GM20000 (cell line): ENCODE data around the gene PPP1R12B.
"Not testable (repeated sequence)": the region's sequence is repeated elsewhere in the genome, so short reads cannot be mapped to it uniquely, and the experiment has no call there.

Experiments used
- DNase-seq: peaks from one replicate; pipeline ENCODE4 v3.0.0; 2012; ENCODE audit warnings: low spot score
- CTCF ChIP-seq: IDR thresholded peaks from 2 replicates; pipeline ENCODE4 v1.5.1; 2012; ENCODE audit warnings: mild to moderate bottlenecking, control low read depth; ENCODE audit errors: extremely low read depth, missing control alignments

PPP1R12B gene

GRCh38 chr1:202521484-202521883 lies 173.0 kb downstream of the PPP1R12B start:
- DNase-seq: not testable (repeated sequence)

GRCh38 chr1:202521886-202522285 lies 173.4 kb downstream of the PPP1R12B start:
- TF ChIP-seq CTCF: no peak
- DNase-seq: no peak

- not testable (repeated sequence) for DNase-seq
Observed at GRCh38 chr1:202526056-202526455, 177.6 kb downstream of the PPP1R12B start.

- DNase-seq: not testable (repeated sequence)
Observed at GRCh38 chr1:202528096-202528722, 179.7 kb downstream of the PPP1R12B start.

- DNase-seq: not testable (repeated sequence)
Observed at GRCh38 chr1:202530686-202531085, 182.2 kb downstream of the PPP1R12B start.

GRCh38 chr1:202531472-202531811 lies 182.9 kb downstream of the PPP1R12B start:
- no peak for TF ChIP-seq CTCF

GRCh38 chr1:202531812-202532616 lies 183.5 kb downstream of the PPP1R12B start:
- DNase-seq: not testable (repeated sequence)

More at GRCh38 chr1:202531472-202531811, 182.9 kb downstream of the PPP1R12B start:
- DNase-seq: no peak

- DNase-seq: not testable (repeated sequence)
Observed at GRCh38 chr1:202539166-202539574, 190.7 kb downstream of the PPP1R12B start.

GRCh38 chr1:202539583-202539982 lies 191.1 kb downstream of the PPP1R12B start:
- DNase-seq: not testable (repeated sequence)

- no peak for TF ChIP-seq CTCF
- no peak for DNase-seq
Observed at GRCh38 chr1:202540014-202540413, 191.5 kb downstream of the PPP1R12B start.

- no peak for DNase-seq
- no peak for TF ChIP-seq CTCF
Observed at GRCh38 chr1:202540448-202540847, 191.9 kb downstream of the PPP1R12B start.

GRCh38 chr1:202540858-202541257 lies 192.4 kb downstream of the PPP1R12B start:
- DNase-seq: not testable (repeated sequence)

- DNase-seq: not testable (repeated sequence)
Observed at GRCh38 chr1:202542415-202542814, 193.9 kb downstream of the PPP1R12B start.

- not testable (repeated sequence) for DNase-seq
Observed at GRCh38 chr1:202543537-202543936, 195.0 kb downstream of the PPP1R12B start.

- DNase-seq: not testable (repeated sequence)
Observed at GRCh38 chr1:202544766-202545449, 196.4 kb downstream of the PPP1R12B start.
